Panc1 (cell line): ENCODE data around the gene NCDN. TPM values are rescaled to one million over a fixed set of nuclear protein-coding genes. Genes with fewer than 3 reads are reported as not detected.

Experiments used
- ATAC-seq: fragments of 200-7000 bp; cut with Tn5 transposase; 2 replicates; pipeline ENCODE4 v1.9.1; 2020; ENCODE audit warnings: mild to moderate bottlenecking, moderate library complexity
- BruUV-seq: library from RNA; stranded (reverse); fragments of 400-500 nt; replicated peaks from 2 replicates; lab custom pipeline; 2021; lab: Mats Ljungman, UMichigan
- CTCF ChIA-PET: fragments of 300-600 bp; sonication (Branson Sonifier 250); formaldehyde crosslinking; loops from one replicate; lab custom pipeline; 2022; ENCODE audit warnings: antibody characterized with exemption; lab: Charles Lee
- POLR2A ChIA-PET: fragments of 300-600 bp; sonication (Branson Sonifier 250); formaldehyde crosslinking; loops from one replicate; lab custom pipeline; 2022; ENCODE audit warnings: antibody characterized with exemption; lab: Charles Lee
- DNase-seq: peaks from one replicate; pipeline ENCODE4 v3.0.0-alpha.2; 2010; ENCODE audit warnings: low read depth, low spot score
- H3K27ac ChIP-seq: 2 replicates; pipeline ENCODE4 v1.5.1; 2011; ENCODE audit warnings: mild to moderate bottlenecking, low read length, inconsistent platforms
- H3K27me3 ChIP-seq: fragments of 200-500 bp; sonication (Bioruptor generic); 2 replicates; pipeline ENCODE4 v1.6.0; 2014; ENCODE audit warnings: low read length, inconsistent platforms; ENCODE audit not compliant: control insufficient read depth, insufficient read depth
- H3K36me3 ChIP-seq: fragments of 200-500 bp; sonication (Bioruptor generic); 2 replicates; pipeline ENCODE4 v1.5.1; 2014; ENCODE audit warnings: inconsistent platforms, mild to moderate bottlenecking, low read length, moderate library complexity; ENCODE audit not compliant: control insufficient read depth, insufficient read depth
- H3K4me1 ChIP-seq: 2 replicates; pipeline ENCODE4 v1.5.1; 2011; ENCODE audit warnings: inconsistent platforms, mild to moderate bottlenecking, low read length, moderate library complexity; ENCODE audit not compliant: control insufficient read depth, insufficient read depth
- H3K4me3 ChIP-seq, 2 experiments: 2 replicates each; pipeline ENCODE4 v1.5.1; 2011 to 2012; ENCODE audit warnings: low read depth in 2 of 2, low read length in 2 of 2, mild to moderate bottlenecking in 2 of 2, inconsistent platforms in 1 of 2, moderate library complexity in 1 of 2
- H3K9me3 ChIP-seq: fragments of 200-500 bp; sonication (Bioruptor generic); 2 replicates; pipeline ENCODE4 v1.5.1; 2014; ENCODE audit warnings: low read depth, mild to moderate bottlenecking, inconsistent platforms, low read length, moderate library complexity; ENCODE audit not compliant: control insufficient read depth, insufficient read depth
- POLR2AphosphoS5 ChIP-seq: IDR thresholded peaks from 2 replicates; pipeline ENCODE4 v1.6.1; 2012; ENCODE audit warnings: mild to moderate bottlenecking, low read depth, low read length, moderate library complexity
- SIN3A ChIP-seq: IDR thresholded peaks from 2 replicates; pipeline ENCODE4 v1.6.1; 2012; ENCODE audit warnings: low read depth, mild to moderate bottlenecking, low read length, moderate library complexity, borderline replicate concordance; ENCODE audit not compliant: insufficient read depth
- TCF7L2 ChIP-seq: IDR thresholded peaks from 2 replicates; pipeline ENCODE4 v1.6.1; 2011; ENCODE audit warnings: mild to moderate bottlenecking, low read depth, low read length, inconsistent platforms
- in situ Hi-C: cut with HindIII; loops from 2 replicates; pipeline ENCODE4 v1.10.0; 2016; ENCODE audit warnings: low sequenced_read_pairs, low pct_unique_long_range_greater_than_20kb
- intact Hi-C: fragments of 100-400 bp; cut with micrococcal nuclease; formaldehyde crosslinking; loops from one replicate; pipeline ENCODE4 v1.10.0; 2022; ENCODE audit not compliant: unreplicated experiment
- total RNA-seq: library from RNA; stranded (reverse); gene quantifications from one replicate; pipeline ENCODE4 v1.2.1, GENCODE V29; 2021; ENCODE audit not compliant: unreplicated experiment
- TF ChIP-seq, protein P1 (sequence below): fragments of 450-650 bp; IDR thresholded peaks from 2 replicates; pipeline ENCODE4 v1.5.1; 2017; ENCODE audit warnings: mild to moderate bottlenecking
- TF ChIP-seq, protein P2 (sequence below), 2 experiments: IDR thresholded peaks; 2 replicates each; pipeline ENCODE4 v1.6.1; 2011 to 2012; ENCODE audit warnings: low read depth in 2 of 2, control low read depth in 1 of 2, low read length in 1 of 2, mild to moderate bottlenecking in 1 of 2, moderate library complexity in 1 of 2; ENCODE audit not compliant: insufficient read depth in 1 of 2

NCDN gene
- total RNA-seq, 1 experiment from 2014 or later, result 64.1 TPM

DNA sequence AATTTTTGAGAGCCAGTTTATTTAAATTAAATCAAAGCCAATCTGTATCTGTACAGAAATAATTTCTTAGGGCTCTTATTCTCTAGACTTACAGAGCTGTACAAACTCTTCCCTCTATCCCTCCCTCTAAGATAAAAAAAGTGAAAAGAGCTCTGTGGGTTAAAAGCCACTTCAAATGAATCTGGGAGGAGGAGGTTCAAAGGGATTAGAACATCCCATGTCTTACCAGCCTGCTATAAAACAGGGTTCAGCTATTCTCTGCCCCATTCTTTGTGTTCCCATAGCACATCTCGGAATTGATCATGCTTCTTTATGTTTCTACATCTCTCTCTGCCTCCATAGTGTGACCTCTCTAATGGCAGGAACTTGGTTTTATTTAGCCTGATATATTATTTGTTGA lies 19.8 kb upstream of the NCDN start:
- Histone ChIP-seq H3K4me1 (peaks cover 13% of the 10 kb centered on the region; the same call in 1 of the 2 replicates), H3K9me3 (no peaks in the 10 kb centered on the region), H3K4me3 (no peak overlapping the region), H3K36me3 (no peaks in the 10 kb centered on the region; the same call in 1 of the 2 replicates), H3K27me3 (no peaks in the 10 kb centered on the region), H3K27ac (no peak overlapping the region)
- TF ChIP-seq, protein P1, sequence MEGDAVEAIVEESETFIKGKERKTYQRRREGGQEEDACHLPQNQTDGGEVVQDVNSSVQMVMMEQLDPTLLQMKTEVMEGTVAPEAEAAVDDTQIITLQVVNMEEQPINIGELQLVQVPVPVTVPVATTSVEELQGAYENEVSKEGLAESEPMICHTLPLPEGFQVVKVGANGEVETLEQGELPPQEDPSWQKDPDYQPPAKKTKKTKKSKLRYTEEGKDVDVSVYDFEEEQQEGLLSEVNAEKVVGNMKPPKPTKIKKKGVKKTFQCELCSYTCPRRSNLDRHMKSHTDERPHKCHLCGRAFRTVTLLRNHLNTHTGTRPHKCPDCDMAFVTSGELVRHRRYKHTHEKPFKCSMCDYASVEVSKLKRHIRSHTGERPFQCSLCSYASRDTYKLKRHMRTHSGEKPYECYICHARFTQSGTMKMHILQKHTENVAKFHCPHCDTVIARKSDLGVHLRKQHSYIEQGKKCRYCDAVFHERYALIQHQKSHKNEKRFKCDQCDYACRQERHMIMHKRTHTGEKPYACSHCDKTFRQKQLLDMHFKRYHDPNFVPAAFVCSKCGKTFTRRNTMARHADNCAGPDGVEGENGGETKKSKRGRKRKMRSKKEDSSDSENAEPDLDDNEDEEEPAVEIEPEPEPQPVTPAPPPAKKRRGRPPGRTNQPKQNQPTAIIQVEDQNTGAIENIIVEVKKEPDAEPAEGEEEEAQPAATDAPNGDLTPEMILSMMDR, result no peak
- no peak for TF ChIP-seq TCF7L2
- TF ChIP-seq POLR2AphosphoS5, result no peak
- TF ChIP-seq, protein P2, sequence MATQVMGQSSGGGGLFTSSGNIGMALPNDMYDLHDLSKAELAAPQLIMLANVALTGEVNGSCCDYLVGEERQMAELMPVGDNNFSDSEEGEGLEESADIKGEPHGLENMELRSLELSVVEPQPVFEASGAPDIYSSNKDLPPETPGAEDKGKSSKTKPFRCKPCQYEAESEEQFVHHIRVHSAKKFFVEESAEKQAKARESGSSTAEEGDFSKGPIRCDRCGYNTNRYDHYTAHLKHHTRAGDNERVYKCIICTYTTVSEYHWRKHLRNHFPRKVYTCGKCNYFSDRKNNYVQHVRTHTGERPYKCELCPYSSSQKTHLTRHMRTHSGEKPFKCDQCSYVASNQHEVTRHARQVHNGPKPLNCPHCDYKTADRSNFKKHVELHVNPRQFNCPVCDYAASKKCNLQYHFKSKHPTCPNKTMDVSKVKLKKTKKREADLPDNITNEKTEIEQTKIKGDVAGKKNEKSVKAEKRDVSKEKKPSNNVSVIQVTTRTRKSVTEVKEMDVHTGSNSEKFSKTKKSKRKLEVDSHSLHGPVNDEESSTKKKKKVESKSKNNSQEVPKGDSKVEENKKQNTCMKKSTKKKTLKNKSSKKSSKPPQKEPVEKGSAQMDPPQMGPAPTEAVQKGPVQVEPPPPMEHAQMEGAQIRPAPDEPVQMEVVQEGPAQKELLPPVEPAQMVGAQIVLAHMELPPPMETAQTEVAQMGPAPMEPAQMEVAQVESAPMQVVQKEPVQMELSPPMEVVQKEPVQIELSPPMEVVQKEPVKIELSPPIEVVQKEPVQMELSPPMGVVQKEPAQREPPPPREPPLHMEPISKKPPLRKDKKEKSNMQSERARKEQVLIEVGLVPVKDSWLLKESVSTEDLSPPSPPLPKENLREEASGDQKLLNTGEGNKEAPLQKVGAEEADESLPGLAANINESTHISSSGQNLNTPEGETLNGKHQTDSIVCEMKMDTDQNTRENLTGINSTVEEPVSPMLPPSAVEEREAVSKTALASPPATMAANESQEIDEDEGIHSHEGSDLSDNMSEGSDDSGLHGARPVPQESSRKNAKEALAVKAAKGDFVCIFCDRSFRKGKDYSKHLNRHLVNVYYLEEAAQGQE (IDR thresholded peaks at IDR 0.05; ENCODE audit: insufficient read depth in 1 of 2, low read depth in 2 of 2, low read length in 1 of 2), result no peak
- no peak for TF ChIP-seq SIN3A
- intact Hi-C loops, result no loop called here
- ATAC-seq, result no peak
- no peak for DNase-seq
- ChIA-PET CTCF (no interaction called here), POLR2A (interaction anchor here (0.7 kb wide), 1 partner anchor 19 kb away, joined by 7 read pairs; no protein-coding TSS in a partner anchor)
- BruUV-seq, result no TSS peak
- in situ Hi-C loops, result no loop called here

DNA sequence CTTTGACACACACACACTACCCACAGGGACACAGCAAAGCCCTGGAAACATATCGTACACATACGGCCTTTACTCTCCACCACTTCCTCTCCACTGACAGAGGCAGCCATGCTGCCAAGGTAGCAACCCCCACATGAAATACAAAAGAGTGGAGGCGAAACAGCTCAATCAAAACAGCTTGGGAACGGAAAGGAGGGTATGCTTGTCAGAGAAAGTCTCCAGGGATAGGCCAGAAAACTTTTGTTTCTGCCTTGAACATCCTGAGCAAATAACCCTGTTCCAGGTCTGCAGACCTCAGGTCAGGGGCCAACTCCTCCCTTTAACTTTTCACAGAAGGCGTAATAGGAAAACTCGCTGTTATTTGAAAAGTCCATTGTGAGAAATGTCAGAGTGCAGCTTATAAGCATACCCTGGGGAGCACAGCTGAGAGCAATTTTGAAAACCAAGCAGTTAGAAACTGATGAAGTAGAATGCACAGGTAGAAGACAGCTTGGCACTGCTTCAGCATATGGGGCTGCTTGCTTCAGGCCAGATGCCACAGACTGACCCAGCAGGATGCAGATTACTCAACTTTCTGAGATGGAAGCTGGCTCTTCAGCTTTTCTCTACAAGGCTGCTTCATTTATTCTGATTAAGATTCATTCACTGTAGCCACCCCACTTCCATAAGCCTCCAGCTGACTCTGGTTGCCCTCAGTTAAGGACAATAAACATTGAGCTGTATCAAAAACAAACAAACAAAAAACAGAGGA lies 18.4 kb upstream of the NCDN start:
- peaks cover 3% of the 10 kb centered on the region; the same call in 1 of the 2 replicates for H3K36me3 ChIP-seq
- intact Hi-C loops (no loop called here), in situ Hi-C loops (no loop called here)
- DNase-seq, result no peak
- ATAC-seq, result peak; percentile 51; the same call in 1 of the 2 replicates
- no peak for TF ChIP-seq POLR2AphosphoS5
- TF ChIP-seq, protein P2 (IDR thresholded peaks at IDR 0.05; ENCODE audit: insufficient read depth in 1 of 2, low read depth in 2 of 2, low read length in 1 of 2), result no peak
- H3K4me1 ChIP-seq, result peaks cover 13% of the 10 kb centered on the region; the same call in 1 of the 2 replicates
- no TSS peak for BruUV-seq
- CTCF ChIA-PET, result no interaction called here
- POLR2A ChIA-PET, result no interaction called here
- H3K9me3 ChIP-seq, result no peaks in the 10 kb centered on the region
- H3K4me3 ChIP-seq, result no peak overlapping the region
- no peaks in the 10 kb centered on the region for H3K27me3 ChIP-seq
- H3K27ac ChIP-seq, result no peak overlapping the region
